HepG2 (cell line): Measurements from ENCODE around the gene AMOT. TPM values are rescaled to one million over a fixed set of nuclear protein-coding genes. Genes with fewer than 3 reads are reported as not detected.

Experiments
- ATAC-seq: fragments of 200-7000 bp; cut with Tn5 transposase; 3 replicates; pipeline ENCODE4 v1.9.1; 2020; ENCODE audit warnings: mild to moderate bottlenecking, moderate library complexity
- BruUV-seq: library from RNA; stranded (reverse); fragments of 400-500 nt; replicated peaks from 2 replicates; lab custom pipeline; 2021; lab: Mats Ljungman, UMichigan
- CTCF ChIA-PET: fragments of 300-600 bp; formaldehyde crosslinking; extraction: SDS; loops from one replicate; lab custom pipeline; 2021; ENCODE audit warnings: low total read pairs, inconsistent platforms, low intra/inter-chr PET ratio; lab: Yijun Ruan, JAX
- POLR2A ChIA-PET: fragments of 350-600 bp; sonication (Branson Sonifier 250); formaldehyde crosslinking; loops from one replicate; lab custom pipeline; 2020; ENCODE audit warnings: antibody characterized with exemption, inconsistent platforms; lab: Yijun Ruan, JAX
- DNase-seq: peaks from one replicate; pipeline ENCODE4 v3.0.0-alpha.2; 2015; ENCODE audit warnings: low spot score
- FAIRE-seq: peaks from 3 replicates; lab custom pipeline; 2011; peaks lifted over from hg19 to GRCh38; lab: Jason Lieb, UNC
- H2AFZ ChIP-seq: one replicate; pipeline ENCODE4 v1.6.1; 2011; ENCODE audit warnings: low read length, inconsistent platforms
- H3K27ac ChIP-seq: fragments of 300-600 bp; 3 replicates; pipeline ENCODE4 v1.8.0; 2011; ENCODE audit warnings: mixed run types, mild to moderate bottlenecking, mixed read lengths, low read length, inconsistent platforms; ENCODE audit not compliant: insufficient read depth; ENCODE audit errors: extremely low read length
- H3K27me3 ChIP-seq, 2 experiments: fragments of 200-600 bp in 1 of 2; 2 replicates in 1 of 2; 3 replicates in 1 of 2; pipeline versions ENCODE4 v1.6.0 to v1.8.0; 2011; ENCODE audit warnings: low read length in 2 of 2, mild to moderate bottlenecking in 2 of 2, moderate library complexity in 2 of 2, inconsistent platforms in 1 of 2; ENCODE audit not compliant: insufficient read depth in 2 of 2, control insufficient read depth in 1 of 2
- H3K36me3 ChIP-seq, 2 experiments: fragments of 200-600 bp in 1 of 2; replicated peaks in 1 of 2; 2 replicates in 1 of 2; 3 replicates in 1 of 2; pipeline versions ENCODE4 v1.5.1 to v1.8.0; 2011; ENCODE audit warnings: low read length in 2 of 2, inconsistent platforms in 1 of 2; ENCODE audit not compliant: insufficient read depth in 2 of 2, control insufficient read depth in 1 of 2
- H3K4me1 ChIP-seq: 2 replicates; pipeline ENCODE4 v1.5.1; 2012; ENCODE audit warnings: low read length, inconsistent platforms; ENCODE audit not compliant: insufficient read depth
- H3K4me2 ChIP-seq: 2 replicates; pipeline ENCODE4 v1.6.0; 2011; ENCODE audit warnings: low read depth, low read length, inconsistent platforms
- H3K4me3 ChIP-seq, 3 experiments: fragments of 200-600 bp in 1 of 3; sonication (generic), shearing (Covaris generic) in 1 of 3; replicated peaks in 1 of 3; 2 replicates each; pipeline ENCODE4 v1.5.1; 2011 to 2016; ENCODE audit warnings: low read length in 3 of 3, inconsistent platforms in 2 of 3, low read depth in 2 of 3, mild to moderate bottlenecking in 2 of 3, control low read depth in 1 of 3, mixed read lengths in 1 of 3; ENCODE audit not compliant: insufficient read depth in 1 of 3
- H3K79me2 ChIP-seq: one replicate; pipeline ENCODE4 v1.6.1; 2011; ENCODE audit warnings: low read length, inconsistent platforms; ENCODE audit not compliant: insufficient read depth
- H3K9ac ChIP-seq: 2 replicates; pipeline ENCODE4 v1.6.0; 2011; ENCODE audit warnings: mild to moderate bottlenecking, low read depth, low read length, inconsistent platforms; ENCODE audit not compliant: insufficient read depth
- H3K9me3 ChIP-seq: 2 replicates; pipeline ENCODE4 v1.5.1; 2012; ENCODE audit warnings: mild to moderate bottlenecking, low read length
- H4K20me1 ChIP-seq: 2 replicates; pipeline ENCODE4 v1.6.0; 2011; ENCODE audit warnings: inconsistent platforms, mild to moderate bottlenecking, low read length, moderate library complexity; ENCODE audit not compliant: insufficient read depth
- ATM ChIP-seq: fragments of 450-650 bp; IDR thresholded peaks from 2 replicates; pipeline ENCODE4 v1.7.1; 2017; ENCODE audit warnings: mild to moderate bottlenecking, borderline replicate concordance
- CSRNP1 ChIP-seq: sonication (generic); formaldehyde crosslinking; IDR thresholded peaks from 2 replicates; pipeline ENCODE4 v1.8.1; 2023; ENCODE audit warnings: mild to moderate bottlenecking, missing genetic modification reagents
- ELF4 ChIP-seq: sonication (generic); formaldehyde crosslinking; IDR thresholded peaks from 2 replicates; pipeline ENCODE4 v1.5.0; 2020; ENCODE audit warnings: missing genetic modification reagents, mild to moderate bottlenecking, moderate library complexity, borderline replicate concordance
- ESRRA ChIP-seq: sonication (generic); formaldehyde crosslinking; IDR thresholded peaks from 2 replicates; pipeline ENCODE4 v1.5.1; 2020; ENCODE audit warnings: mild to moderate bottlenecking, low read depth, missing genetic modification reagents
- ETV6 ChIP-seq: sonication (generic); formaldehyde crosslinking; conservative IDR thresholded peaks from 2 replicates; pipeline ENCODE4 v1.4.0; 2020; ENCODE audit warnings: missing genetic modification reagents
- FOXM1 ChIP-seq: sonication (generic); formaldehyde crosslinking; IDR thresholded peaks from 2 replicates; pipeline ENCODE4 v1.5.0; 2020; ENCODE audit warnings: missing genetic modification reagents
- GTF2F1 ChIP-seq: fragments of 150-350 bp; IDR thresholded peaks from 2 replicates; pipeline ENCODE4 v1.6.1; 2014; ENCODE audit warnings: low read length
- HMGA1 ChIP-seq: sonication (generic); formaldehyde crosslinking; conservative IDR thresholded peaks from 2 replicates; pipeline ENCODE4 v1.4.0; 2020; ENCODE audit warnings: missing genetic modification reagents
- RBFOX2 ChIP-seq: fragments of 200-400 bp; formaldehyde crosslinking; IDR thresholded peaks from 2 replicates; pipeline ENCODE4 v1.6.1; 2017; ENCODE audit warnings: low read depth, mild to moderate bottlenecking, low read length
- RFX3 ChIP-seq: IDR thresholded peaks from 2 replicates; pipeline ENCODE4 v1.6.1; 2016; ENCODE audit warnings: missing biosample characterization, missing genetic modification reagents
- RFX5 ChIP-seq: IDR thresholded peaks from 2 replicates; pipeline ENCODE4 v1.6.1; 2011; ENCODE audit warnings: low read depth, low read length, improper control_type of control experiment
- TOE1 ChIP-seq: sonication (generic); formaldehyde crosslinking; IDR thresholded peaks from 2 replicates; pipeline ENCODE4 v1.4.0; 2020; ENCODE audit warnings: mild to moderate bottlenecking, missing genetic modification reagents
- ZNF10 ChIP-seq: sonication (generic); formaldehyde crosslinking; IDR thresholded peaks from 2 replicates; pipeline ENCODE4 v1.4.0; 2020; ENCODE audit warnings: mild to moderate bottlenecking, low read depth, missing genetic modification reagents, borderline replicate concordance
- ZNF484 ChIP-seq: sonication (generic); formaldehyde crosslinking; IDR thresholded peaks from 2 replicates; pipeline ENCODE4 v1.5.1; 2020; ENCODE audit warnings: mild to moderate bottlenecking, low read depth, missing genetic modification reagents, borderline replicate concordance
- ZNF564 ChIP-seq: sonication (generic); formaldehyde crosslinking; IDR thresholded peaks from 2 replicates; pipeline ENCODE4 v1.8.1; 2023; ENCODE audit warnings: mild to moderate bottlenecking, missing genetic modification reagents
- ZNF569 ChIP-seq: sonication (generic); formaldehyde crosslinking; IDR thresholded peaks from 2 replicates; pipeline ENCODE4 v1.5.0; 2020; ENCODE audit warnings: mild to moderate bottlenecking, missing genetic modification reagents, moderate library complexity, borderline replicate concordance
- ZNF597 ChIP-seq: sonication (generic); formaldehyde crosslinking; IDR thresholded peaks from 2 replicates; pipeline ENCODE4 v1.5.0; 2020; ENCODE audit warnings: missing genetic modification reagents
- ZNF629 ChIP-seq: sonication (generic); formaldehyde crosslinking; conservative IDR thresholded peaks from 2 replicates; pipeline ENCODE4 v1.5.0; 2020; ENCODE audit warnings: missing genetic modification reagents
- ZSCAN25 ChIP-seq: sonication (generic); formaldehyde crosslinking; IDR thresholded peaks from 2 replicates; pipeline ENCODE4 v1.8.0; 2022; ENCODE audit warnings: mild to moderate bottlenecking, missing genetic modification reagents
- WGBS: methylation state at CpG from one replicate; pipeline ENCODE4 v1.1.6; 2017; ENCODE audit warnings: low lambda C conversion rate; 5-methylcytosine and 5-hydroxymethylcytosine counted together
- in situ Hi-C: cut with HindIII; loops from 2 replicates; pipeline ENCODE4 v1.10.0; 2017; ENCODE audit warnings: low pct_unique_long_range_greater_than_20kb; ENCODE audit not compliant: extremely low pct_ligation_motif_present
- intact Hi-C: fragments of 100-400 bp; cut with micrococcal nuclease; formaldehyde crosslinking; loops from one replicate; pipeline ENCODE4 v1.10.0; 2022; ENCODE audit not compliant: unreplicated experiment
- polyA plus RNA-seq, 8 experiments: library from polyadenylated mRNA; depleted of rRNA in 3 of 8; stranded (reverse) in 7 of 8; unstranded in 1 of 8; fragments of >200 nt; fragmentation: Illumina TruSeq in 4 of 8; extraction: Trizol in 4 of 8; gene quantifications; 2 replicates each; pipeline versions ENCODE4 v1.2.1 to v1.2.3, GENCODE V29; 2011 to 2016; ENCODE audit warnings: low read depth in 4 of 8, missing spikeins in 1 of 8, mixed read lengths in 1 of 8; ENCODE audit not compliant: insufficient read depth in 1 of 8
- total RNA-seq, 5 experiments: library from RNA; depleted of rRNA; stranded (reverse); fragments of >200 nt; fragmentation: Illumina TruSeq; extraction: Trizol; gene quantifications; 2 replicates each; pipeline ENCODE4 v1.2.3, GENCODE V29; 2016; ENCODE audit warnings: low read depth in 1 of 5

The AMOT gene
- total and polyA plus RNA-seq, 2 of the 13 experiments (the other 11 are each of a cell fraction or from before 2014, with no cell fraction given): 0.13 to 0.91 TPM

GRCh38 chrX:112808651-112809195, 31.9 kb downstream of the AMOT start:
- Histone ChIP-seq H4K20me1 (no peaks in the 10 kb centered on the region), H3K79me2 (no peaks in the 10 kb centered on the region), H3K9ac (no peak overlapping the region), H3K27me3 (no peaks in the 10 kb centered on the region), H3K4me3 (no peak overlapping the region), H3K36me3 (no peaks in the 10 kb centered on the region), H3K4me2 (no peak overlapping the region), H3K27ac (no peak overlapping the region), H2AFZ (no peak overlapping the region), H3K9me3 (no peaks in the 10 kb centered on the region), H3K4me1 (no peaks in the 10 kb centered on the region)
- intact Hi-C loops (no loop called here), in situ Hi-C loops (no loop called here)
- no peak for TF ChIP-seq HMGA1 (CRISPR knock-in tag)
- WGBS: 65% methylated on average over 2 of the region's 3 CpGs
- POLR2A ChIA-PET: no interaction called here
- BruUV-seq: no TSS peak
- FAIRE-seq (no peak), DNase-seq (no peak), ATAC-seq (no peak)
- CTCF ChIA-PET: no interaction called here

- 11% methylated on average over 3 of the region's 4 CpGs for WGBS
- Histone ChIP-seq H3K27me3 (no peaks in the 10 kb centered on the region), H3K36me3 (no peaks in the 10 kb centered on the region), H3K4me2 (no peak overlapping the region), H3K79me2 (no peaks in the 10 kb centered on the region), H4K20me1 (no peaks in the 10 kb centered on the region), H3K27ac (no peak overlapping the region), H3K9me3 (no peaks in the 10 kb centered on the region), H3K4me3 (no peak overlapping the region), H3K4me1 (no peaks in the 10 kb centered on the region), H3K9ac (no peak overlapping the region), H2AFZ (no peak overlapping the region)
- intact Hi-C loops: no loop called here
- no peak for TF ChIP-seq RFX3
- no peak for TF ChIP-seq RBFOX2
- TF ChIP-seq TOE1 (CRISPR knock-in tag): no peak
- TF ChIP-seq ZNF10 (CRISPR knock-in tag): no peak
- TF ChIP-seq ETV6: no peak
- no peak for TF ChIP-seq ZNF629 (CRISPR knock-in tag)
- no peak for TF ChIP-seq ESRRA (CRISPR knock-in tag)
- no peak for TF ChIP-seq FOXM1 (CRISPR knock-in tag)
- no peak for TF ChIP-seq CSRNP1 (CRISPR knock-in tag)
- no peak for TF ChIP-seq ELF4 (CRISPR knock-in tag)
- no peak for TF ChIP-seq ATM
- TF ChIP-seq ZNF564 (CRISPR knock-in tag): no peak
- no peak for TF ChIP-seq ZSCAN25
- TF ChIP-seq ZNF569 (CRISPR knock-in tag): no peak
- TF ChIP-seq ZNF484 (CRISPR knock-in tag): no peak
- no peak for TF ChIP-seq ZNF597 (CRISPR knock-in tag)
- TF ChIP-seq RFX5: no peak
- no peak for TF ChIP-seq GTF2F1
- in situ Hi-C loops: no loop called here
- no TSS peak for BruUV-seq
- ATAC-seq: no peak
- ChIA-PET POLR2A (no interaction called here), CTCF (no interaction called here)
- DNase-seq: no peak
- no peak for FAIRE-seq
Observed at GRCh38 chrX:112808007-112808406, 32.6 kb downstream of the AMOT start.
